Left lung (tissue), 10 donors: ENCODE measurements around the gene TMEM134. TPM values are rescaled to one million over a fixed set of nuclear protein-coding genes. Genes with fewer than 3 reads are reported as not detected.

Experiments
- ATAC-seq: fragments of 200-7000 bp; cut with Tn5 transposase; one replicate; pipeline ENCODE4 v1.9.1; 2020; ENCODE audit warnings: moderate library complexity
- DNase-seq, 4 donors: peaks; one replicate each; pipeline ENCODE4 v3.0.0-alpha.2; 2013 to 2020
- H3K27ac ChIP-seq, 2 donors: fragments of 200-600 bp; sonication (generic) in 1 of 2; one replicate each; pipeline versions ENCODE4 v1.5.0 to v1.8.0; 2020 to 2021
- H3K27me3 ChIP-seq, 2 donors: fragments of 200-600 bp; sonication (generic) in 1 of 2; one replicate each; pipeline versions ENCODE4 v1.5.0 to v1.8.0; 2020 to 2021
- H3K36me3 ChIP-seq, 2 donors: fragments of 200-600 bp; sonication (generic) in 1 of 2; one replicate each; pipeline versions ENCODE4 v1.5.0 to v1.8.0; 2020 to 2021
- H3K4me1 ChIP-seq, 2 donors: fragments of 200-600 bp; one replicate each; pipeline ENCODE4 v1.8.0; 2021
- H3K4me3 ChIP-seq, 2 donors: fragments of 200-600 bp; sonication (generic) in 1 of 2; one replicate each; pipeline versions ENCODE4 v1.5.0 to v1.8.0; 2020 to 2021; ENCODE audit warnings: mild to moderate bottlenecking in 1 of 2
- H3K9me3 ChIP-seq, 2 donors: fragments of 200-600 bp; sonication (generic) in 1 of 2; one replicate each; pipeline versions ENCODE4 v1.5.0 to v1.8.0; 2020 to 2021
- intact Hi-C, 2 donors: fragments of 100-400 bp; cut with DNase I; formaldehyde crosslinking; loops; one replicate each; pipeline versions ENCODE4 v1.11.2 to v1.14.2; 2022
- polyA plus RNA-seq, 6 donors: library from polyadenylated mRNA; unstranded; fragments of 120-200 nt; gene quantifications; one replicate each; pipeline ENCODE4 v1.2.1, GENCODE V29; 2013; ENCODE audit not compliant: insufficient read length in 6 of 6
- total RNA-seq, 2 donors: library from RNA; stranded (reverse); fragmentation: NEBNext Ultra II Directional; extraction: Animal tissue kit (Norgen Biotek cat#: 25700); gene quantifications; one replicate each; pipeline ENCODE4 v1.2.1, GENCODE V29; 2021
- TF ChIP-seq, protein P1 (sequence below), 2 donors: fragments of 200-600 bp; sonication (generic) in 1 of 2; IDR thresholded peaks; one replicate each; pipeline versions ENCODE4 v1.5.0 to v1.8.0; 2021; ENCODE audit warnings: antibody characterized with exemption in 2 of 2
- donor health status: DM: no; HTN: yes; CAD: no.
- donor health status: DM: no; HTN: no; CAD: no.

The TMEM134 gene
- total and polyA plus RNA-seq, 8 donors = 33.4 to 51.8 (median 44.7) TPM

DNA sequence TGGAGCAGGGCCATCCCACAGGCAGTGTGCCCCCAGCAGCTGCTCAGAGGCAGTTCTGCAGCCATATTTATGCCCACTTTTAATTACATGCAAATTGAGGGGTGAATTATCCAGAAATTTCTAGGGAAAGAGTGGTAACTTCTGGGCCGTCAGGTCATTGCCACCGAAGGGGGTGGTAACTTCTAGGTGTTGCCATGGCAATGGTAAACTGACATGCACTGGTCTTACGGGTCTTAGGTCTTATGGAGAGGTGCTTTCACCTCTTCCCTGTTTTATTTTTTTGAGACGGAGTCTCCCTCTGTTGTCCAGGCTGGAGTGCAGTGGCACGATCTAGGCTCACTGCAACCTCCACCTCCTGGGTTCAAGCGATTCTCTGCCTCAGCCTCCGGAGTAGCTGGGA is 3.8 kb upstream of the TMEM134 start:
- TF ChIP-seq, protein P1, sequence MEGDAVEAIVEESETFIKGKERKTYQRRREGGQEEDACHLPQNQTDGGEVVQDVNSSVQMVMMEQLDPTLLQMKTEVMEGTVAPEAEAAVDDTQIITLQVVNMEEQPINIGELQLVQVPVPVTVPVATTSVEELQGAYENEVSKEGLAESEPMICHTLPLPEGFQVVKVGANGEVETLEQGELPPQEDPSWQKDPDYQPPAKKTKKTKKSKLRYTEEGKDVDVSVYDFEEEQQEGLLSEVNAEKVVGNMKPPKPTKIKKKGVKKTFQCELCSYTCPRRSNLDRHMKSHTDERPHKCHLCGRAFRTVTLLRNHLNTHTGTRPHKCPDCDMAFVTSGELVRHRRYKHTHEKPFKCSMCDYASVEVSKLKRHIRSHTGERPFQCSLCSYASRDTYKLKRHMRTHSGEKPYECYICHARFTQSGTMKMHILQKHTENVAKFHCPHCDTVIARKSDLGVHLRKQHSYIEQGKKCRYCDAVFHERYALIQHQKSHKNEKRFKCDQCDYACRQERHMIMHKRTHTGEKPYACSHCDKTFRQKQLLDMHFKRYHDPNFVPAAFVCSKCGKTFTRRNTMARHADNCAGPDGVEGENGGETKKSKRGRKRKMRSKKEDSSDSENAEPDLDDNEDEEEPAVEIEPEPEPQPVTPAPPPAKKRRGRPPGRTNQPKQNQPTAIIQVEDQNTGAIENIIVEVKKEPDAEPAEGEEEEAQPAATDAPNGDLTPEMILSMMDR (IDR thresholded peaks at IDR 0.05) = no peak
- Histone ChIP-seq H3K4me1 (peaks cover 8 to 14% of the 10 kb centered on the region in 2 donors), H3K4me3 (no peak overlapping the region), H3K9me3 (no peaks in the 10 kb centered on the region), H3K27me3 (no peaks in the 10 kb centered on the region), H3K27ac (no peak overlapping the region), H3K36me3 (no peaks in the 10 kb centered on the region)
- intact Hi-C loops = no loop called here
- DNase-seq (no peak), ATAC-seq (no peak)

DNA sequence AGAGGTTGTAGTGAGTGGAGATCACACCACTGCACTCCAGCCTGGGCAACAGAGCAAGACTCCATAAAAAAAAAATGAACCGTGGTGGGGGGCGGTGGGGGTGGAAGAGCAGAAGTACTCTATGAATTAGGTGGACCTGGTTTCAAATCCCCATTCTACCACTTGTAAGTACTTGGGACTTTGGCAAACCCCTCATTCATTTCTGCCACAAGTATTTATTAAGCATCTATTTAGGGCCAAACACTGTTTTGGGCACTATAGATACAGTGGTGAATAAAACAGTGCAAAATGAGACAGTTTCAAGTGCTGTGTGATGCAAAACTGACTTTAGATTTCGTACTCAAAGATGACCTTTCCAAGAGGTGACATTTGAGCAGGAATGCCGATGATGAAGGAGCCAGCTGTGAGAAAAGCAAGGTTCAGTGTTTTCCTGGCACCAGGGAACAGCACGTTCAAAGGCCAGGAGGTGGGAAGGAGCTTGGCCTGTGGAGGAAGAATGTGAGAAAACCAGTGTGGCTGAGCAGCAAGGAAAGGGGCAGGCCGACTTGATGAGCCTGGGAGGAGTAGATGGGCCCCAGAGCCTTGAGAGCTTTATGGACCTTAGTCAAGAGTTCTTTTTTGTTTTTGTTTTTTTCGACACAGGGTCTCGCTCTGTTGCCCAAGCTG is 1.4 kb upstream of the TMEM134 start:
- Histone ChIP-seq H3K4me1 (peaks cover 13 to 34% of the 10 kb centered on the region in 2 donors), H3K9me3 (no peaks in the 10 kb centered on the region), H3K36me3 (no peaks in the 10 kb centered on the region), H3K4me3 (no peak overlapping the region), H3K27ac (no peak overlapping the region), H3K27me3 (no peaks in the 10 kb centered on the region)
- DNase-seq (no peak), ATAC-seq (no peak)
- TF ChIP-seq, protein P1 (IDR thresholded peaks at IDR 0.05) = no peak
- intact Hi-C loops = no loop called here

- DNase-seq (no peak), ATAC-seq (no peak)
- TF ChIP-seq, protein P1 (IDR thresholded peaks at IDR 0.05) = no peak
- H3K27ac ChIP-seq = peak overlapping the region; percentile 84 to 88
- H3K4me1 ChIP-seq = peaks cover 13 to 41% of the 10 kb centered on the region in 2 donors
- peak overlapping the region; percentile 94 to 96 for H3K4me3 ChIP-seq
- intact Hi-C loops = no loop called here
- no peaks in the 10 kb centered on the region for H3K9me3 ChIP-seq
- no peaks in the 10 kb centered on the region for H3K27me3 ChIP-seq
- H3K36me3 ChIP-seq = no peaks in the 10 kb centered on the region
These were observed 409 bp upstream of the TMEM134 start for GRCh38 chr11:67469508-67469811.

- DNase-seq = no peak
- peak; percentile 0 for ATAC-seq
- intact Hi-C loops = no loop called here
- Histone ChIP-seq H3K4me3 (peak overlapping the region; percentile 94 to 96), H3K27me3 (no peaks in the 10 kb centered on the region), H3K4me1 (peaks cover 13 to 50% of the 10 kb centered on the region in 2 donors), H3K36me3 (no peaks in the 10 kb centered on the region), H3K27ac (peak overlapping the region; percentile 74 to 88), H3K9me3 (no peaks in the 10 kb centered on the region)
- TF ChIP-seq, protein P1 (IDR thresholded peaks at IDR 0.05) = no peak
These were observed 644 bp downstream of the TMEM134 start for GRCh38 chr11:67468456-67468758.

DNA sequence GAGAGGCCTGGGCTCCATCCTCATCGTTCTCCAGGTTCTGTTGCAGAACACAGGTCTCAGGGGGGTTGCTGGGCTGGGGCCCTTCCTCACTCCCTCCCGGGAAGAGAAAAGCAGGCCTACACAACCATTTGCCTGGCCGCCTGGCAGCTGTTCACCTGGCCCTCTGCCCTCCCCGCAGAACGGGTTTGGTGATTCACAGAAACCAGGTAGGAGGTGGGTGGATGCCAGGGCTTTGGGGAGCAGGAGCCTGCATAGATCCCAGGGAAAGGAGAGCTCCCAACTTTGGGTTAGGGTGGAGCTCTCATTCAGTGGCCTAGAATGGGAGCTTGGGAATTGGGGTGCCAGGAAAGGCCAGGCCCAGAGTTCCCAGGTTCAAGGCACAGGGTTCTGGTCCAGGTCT is 995 bp downstream of the TMEM134 start:
- Histone ChIP-seq H3K27ac (peak overlapping the region; percentile 74 to 88), H3K4me1 (peaks cover 13 to 50% of the 10 kb centered on the region in 2 donors), H3K27me3 (no peaks in the 10 kb centered on the region), H3K36me3 (no peaks in the 10 kb centered on the region), H3K9me3 (no peaks in the 10 kb centered on the region), H3K4me3 (peak overlapping the region; percentile 94 to 96)
- ATAC-seq (peak; percentile 33), DNase-seq (peak in 3 of 4 donors; percentile 47 to 85 (median 83))
- intact Hi-C loops = no loop called here
- TF ChIP-seq, protein P1 (IDR thresholded peaks at IDR 0.05) = no peak
